Kidney (tissue), 14 donors: ENCODE results near the gene GRAMD1A. TPM values are rescaled to one million over a fixed set of nuclear protein-coding genes. Genes with fewer than 3 reads are reported as not detected.

ENCODE experiments used
- DNase-seq, 5 donors: peaks; one replicate each; pipeline ENCODE4 v3.0.0-alpha.2; 2013 to 2020
- FAIRE-seq: peaks from 2 replicates; lab custom pipeline; 2012; peaks lifted over from hg19 to GRCh38; lab: Jason Lieb, UNC
- H3K27ac ChIP-seq, 2 donors: one replicate each; pipeline ENCODE4 v1.7.0; 2013; ENCODE audit warnings: low read depth in 2 of 2, low read length in 2 of 2, inconsistent platforms in 1 of 2
- H3K27me3 ChIP-seq: one replicate; pipeline ENCODE4 v1.7.1; 2013; ENCODE audit warnings: low read length, inconsistent platforms; ENCODE audit not compliant: control insufficient read depth, insufficient read depth
- H3K36me3 ChIP-seq, 3 donors: one replicate each; pipeline versions ENCODE4 v1.7.0 to v1.7.1; 2013; ENCODE audit warnings: low read length in 3 of 3, control low read depth in 1 of 3, inconsistent platforms in 1 of 3; ENCODE audit not compliant: insufficient read depth in 3 of 3, control insufficient read depth in 2 of 3
- H3K4me1 ChIP-seq, 3 donors: one replicate each; pipeline versions ENCODE4 v1.7.0 to v1.7.1; 2013; ENCODE audit warnings: low read length in 3 of 3, inconsistent platforms in 1 of 3, low read depth in 1 of 3; ENCODE audit not compliant: control insufficient read depth in 2 of 3, insufficient read depth in 2 of 3
- H3K4me3 ChIP-seq, 3 donors: one replicate each; pipeline versions ENCODE4 v1.7.0 to v1.8.1; 2013; ENCODE audit warnings: low read length in 3 of 3, control low read depth in 1 of 3, inconsistent platforms in 1 of 3
- H3K9ac ChIP-seq, 3 donors: one replicate each; pipeline versions ENCODE4 v1.7.0 to v1.7.1; 2013; ENCODE audit warnings: low read length in 3 of 3, control low read depth in 1 of 3, inconsistent platforms in 1 of 3
- H3K9me3 ChIP-seq, 3 donors: one replicate each; pipeline versions ENCODE4 v1.7.0 to v1.7.1; 2013; ENCODE audit warnings: low read length in 3 of 3, control low read depth in 1 of 3, inconsistent platforms in 1 of 3; ENCODE audit not compliant: control insufficient read depth in 2 of 3, insufficient read depth in 1 of 3
- intact Hi-C: fragments of 100-400 bp; cut with DNase I; formaldehyde crosslinking; loops from one replicate; pipeline ENCODE4 v1.11.1; 2022
- polyA plus RNA-seq: library from polyadenylated mRNA; stranded (reverse); fragments of 350-450 nt; fragmentation: Illumina TruSeq; extraction: RNeasy Lipid Tissue Mini Kit (QIAGEN cat#74804); gene quantifications from one replicate; pipeline ENCODE4 v1.2.3, GENCODE V29; 2014; ENCODE audit warnings: low read depth, low replicate concordance; ENCODE audit not compliant: insufficient read depth
- total RNA-seq: library from RNA; stranded (reverse); fragmentation: NEBNext Ultra II Directional; extraction: Animal tissue kit (Norgen Biotek cat#: 25700); gene quantifications from one replicate; pipeline ENCODE4 v1.2.1, GENCODE V29; 2021
- TF ChIP-seq, protein P1 (sequence below): IDR thresholded peaks from 3 replicates; pipeline ENCODE4 v1.5.1; 2012; ENCODE audit warnings: mild to moderate bottlenecking, moderate library complexity, borderline replicate concordance; ENCODE audit not compliant: insufficient read depth; ENCODE audit errors: extremely low read depth
- donor health status: control.
- donor health status: control.
- donor health status: control.
- donor health status: control.
- donor health status: control.
- donor health status: DM: yes; HTN: yes; CAD: no.
- donor health status: Normal renal cell carcinoma (clear cell type).

GRAMD1A gene
- total and polyA plus RNA-seq, 2 donors from 2014 or later = 29.8 to 87.3 TPM

DNA sequence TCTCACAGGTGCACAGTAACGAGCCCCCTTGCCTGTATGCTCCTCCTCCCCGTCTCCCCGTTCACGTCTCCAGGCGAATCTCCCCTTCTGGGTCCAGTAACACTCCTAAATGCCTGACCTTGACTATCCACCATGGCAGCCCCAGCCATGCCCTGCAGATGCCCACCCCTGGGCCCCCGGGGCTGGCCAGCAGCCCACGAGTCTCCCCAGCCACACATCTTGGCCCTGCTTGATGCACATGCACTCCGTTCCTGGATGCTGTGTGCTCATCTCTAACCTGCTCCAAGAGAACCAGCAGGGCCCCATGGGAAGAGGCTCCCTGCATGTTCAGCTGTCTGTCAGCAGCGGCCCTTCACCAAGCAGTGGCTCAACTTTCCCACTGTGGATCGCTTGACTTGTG lies 73.4 kb downstream of the GRAMD1A start:
- no peak overlapping the region for H3K4me3 ChIP-seq
- no peak overlapping the region for H3K9ac ChIP-seq
- intact Hi-C loops = no loop called here
- H3K9me3 ChIP-seq = peaks cover 0 to 4% (median 3%) of the 10 kb centered on the region in 3 donors
- no peaks in the 10 kb centered on the region for H3K27me3 ChIP-seq
- no peak for DNase-seq
- TF ChIP-seq, protein P1, sequence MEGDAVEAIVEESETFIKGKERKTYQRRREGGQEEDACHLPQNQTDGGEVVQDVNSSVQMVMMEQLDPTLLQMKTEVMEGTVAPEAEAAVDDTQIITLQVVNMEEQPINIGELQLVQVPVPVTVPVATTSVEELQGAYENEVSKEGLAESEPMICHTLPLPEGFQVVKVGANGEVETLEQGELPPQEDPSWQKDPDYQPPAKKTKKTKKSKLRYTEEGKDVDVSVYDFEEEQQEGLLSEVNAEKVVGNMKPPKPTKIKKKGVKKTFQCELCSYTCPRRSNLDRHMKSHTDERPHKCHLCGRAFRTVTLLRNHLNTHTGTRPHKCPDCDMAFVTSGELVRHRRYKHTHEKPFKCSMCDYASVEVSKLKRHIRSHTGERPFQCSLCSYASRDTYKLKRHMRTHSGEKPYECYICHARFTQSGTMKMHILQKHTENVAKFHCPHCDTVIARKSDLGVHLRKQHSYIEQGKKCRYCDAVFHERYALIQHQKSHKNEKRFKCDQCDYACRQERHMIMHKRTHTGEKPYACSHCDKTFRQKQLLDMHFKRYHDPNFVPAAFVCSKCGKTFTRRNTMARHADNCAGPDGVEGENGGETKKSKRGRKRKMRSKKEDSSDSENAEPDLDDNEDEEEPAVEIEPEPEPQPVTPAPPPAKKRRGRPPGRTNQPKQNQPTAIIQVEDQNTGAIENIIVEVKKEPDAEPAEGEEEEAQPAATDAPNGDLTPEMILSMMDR = no peak
- no peak for FAIRE-seq
- no peak overlapping the region for H3K27ac ChIP-seq
- H3K36me3 ChIP-seq = no peaks in the 10 kb centered on the region
- H3K4me1 ChIP-seq = peaks cover 0 to 1% (median 0%) of the 10 kb centered on the region in 3 donors

DNA sequence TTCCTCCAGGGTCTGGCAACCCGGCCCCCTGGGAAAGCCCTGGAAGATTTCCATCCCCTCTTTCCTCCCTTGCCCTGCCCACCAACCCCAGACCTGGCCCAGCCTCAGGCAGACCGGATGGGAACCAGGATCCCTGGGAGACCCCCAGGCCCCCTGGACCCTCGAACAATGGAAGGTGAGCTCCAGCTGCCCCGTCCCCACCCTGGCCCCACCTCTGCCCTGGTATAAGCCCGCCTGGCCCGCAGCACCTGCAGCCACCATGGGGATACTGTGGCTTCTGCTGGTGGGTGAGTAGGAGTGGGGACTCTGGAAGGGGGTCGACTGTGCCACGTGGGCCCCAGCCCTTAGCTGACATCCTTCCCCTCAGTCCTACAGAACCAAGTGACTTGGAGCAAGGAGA lies 73.8 kb downstream of the GRAMD1A start:
- no peaks in the 10 kb centered on the region for H3K4me1 ChIP-seq
- TF ChIP-seq, protein P1 = no peak
- H3K36me3 ChIP-seq = no peaks in the 10 kb centered on the region
- no peak overlapping the region for H3K4me3 ChIP-seq
- no peak for FAIRE-seq
- intact Hi-C loops = no loop called here
- H3K27ac ChIP-seq = no peak overlapping the region
- H3K9me3 ChIP-seq = peaks cover 0 to 4% (median 3%) of the 10 kb centered on the region in 3 donors
- DNase-seq = no peak
- H3K27me3 ChIP-seq = no peaks in the 10 kb centered on the region
- no peak overlapping the region for H3K9ac ChIP-seq

DNA sequence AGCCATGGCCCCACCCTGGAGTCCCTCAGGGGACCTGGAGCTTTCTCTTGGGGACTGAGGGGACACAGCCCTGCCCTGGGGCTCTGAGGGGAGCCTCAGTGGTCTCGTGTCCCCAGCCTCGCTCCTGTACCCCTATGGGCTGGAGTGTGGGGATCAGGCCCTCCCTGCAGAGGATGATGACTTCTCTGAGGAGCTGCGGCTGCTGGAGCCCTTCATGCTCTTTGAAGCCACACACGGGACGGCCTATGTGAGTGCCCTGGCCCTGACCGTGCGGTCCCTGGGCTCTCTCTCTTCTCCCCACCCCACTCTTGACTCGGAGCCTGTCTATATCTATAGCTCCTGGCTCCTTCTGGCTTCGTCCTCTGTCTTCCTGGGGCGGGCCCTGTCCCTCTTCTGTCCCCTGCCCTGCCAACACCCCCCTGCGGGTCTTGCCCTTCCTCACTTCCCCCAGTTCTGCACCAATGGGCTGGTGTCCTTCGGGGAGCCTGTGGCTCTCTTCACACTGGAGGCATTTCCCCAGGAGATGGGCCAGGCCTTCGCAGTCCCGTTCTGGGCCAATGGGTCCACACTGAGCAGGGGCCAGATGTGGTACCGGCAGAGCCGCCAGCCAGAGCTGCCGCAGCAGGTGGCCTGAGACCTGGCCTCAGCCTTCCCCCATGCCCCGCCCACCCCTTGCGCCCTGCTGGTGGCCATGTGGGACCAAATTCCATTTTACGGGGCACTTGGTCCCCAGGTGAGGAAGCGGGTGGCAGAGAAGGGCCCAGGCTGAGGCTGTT lies 74.5 kb downstream of the GRAMD1A start:
- Histone ChIP-seq H3K27ac (no peak overlapping the region), H3K4me3 (no peak overlapping the region), H3K4me1 (no peaks in the 10 kb centered on the region), H3K36me3 (no peaks in the 10 kb centered on the region), H3K9ac (no peak overlapping the region), H3K9me3 (peaks cover 0 to 4% (median 3%) of the 10 kb centered on the region in 3 donors), H3K27me3 (no peaks in the 10 kb centered on the region)
- intact Hi-C loops = no loop called here
- TF ChIP-seq, protein P1 = no peak
- FAIRE-seq = no peak
- no peak for DNase-seq
